ENCODE results near the gene USP3.

DNA sequence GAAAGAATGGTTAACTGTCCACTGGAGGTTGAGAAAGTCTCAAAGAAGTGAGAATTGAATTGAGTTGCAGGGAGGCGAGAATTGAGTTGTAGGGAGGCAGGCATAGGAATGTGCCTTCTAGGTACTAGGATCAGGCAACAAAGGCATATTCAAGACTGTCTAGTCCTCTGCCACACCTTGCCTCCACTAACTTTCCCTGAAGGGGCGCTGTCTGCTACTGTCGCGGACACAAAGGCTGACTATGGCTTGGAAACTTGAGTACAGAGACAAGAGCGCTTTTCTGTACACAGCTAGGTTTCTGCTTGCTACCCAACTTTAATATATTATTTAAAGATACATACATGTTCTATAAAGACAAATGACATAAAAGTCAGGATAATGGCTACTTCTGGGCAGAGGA is 82.4 kb downstream of the USP3 start:
- TF ChIP-seq EZH2 (IDR thresholded peaks at IDR 0.05; ENCODE audit: borderline replicate concordance, insufficient read depth, low read depth, low read length, poor library complexity, severe bottlenecking) = no peak
- TF ChIP-seq, protein P1, sequence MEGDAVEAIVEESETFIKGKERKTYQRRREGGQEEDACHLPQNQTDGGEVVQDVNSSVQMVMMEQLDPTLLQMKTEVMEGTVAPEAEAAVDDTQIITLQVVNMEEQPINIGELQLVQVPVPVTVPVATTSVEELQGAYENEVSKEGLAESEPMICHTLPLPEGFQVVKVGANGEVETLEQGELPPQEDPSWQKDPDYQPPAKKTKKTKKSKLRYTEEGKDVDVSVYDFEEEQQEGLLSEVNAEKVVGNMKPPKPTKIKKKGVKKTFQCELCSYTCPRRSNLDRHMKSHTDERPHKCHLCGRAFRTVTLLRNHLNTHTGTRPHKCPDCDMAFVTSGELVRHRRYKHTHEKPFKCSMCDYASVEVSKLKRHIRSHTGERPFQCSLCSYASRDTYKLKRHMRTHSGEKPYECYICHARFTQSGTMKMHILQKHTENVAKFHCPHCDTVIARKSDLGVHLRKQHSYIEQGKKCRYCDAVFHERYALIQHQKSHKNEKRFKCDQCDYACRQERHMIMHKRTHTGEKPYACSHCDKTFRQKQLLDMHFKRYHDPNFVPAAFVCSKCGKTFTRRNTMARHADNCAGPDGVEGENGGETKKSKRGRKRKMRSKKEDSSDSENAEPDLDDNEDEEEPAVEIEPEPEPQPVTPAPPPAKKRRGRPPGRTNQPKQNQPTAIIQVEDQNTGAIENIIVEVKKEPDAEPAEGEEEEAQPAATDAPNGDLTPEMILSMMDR (IDR thresholded peaks at IDR 0.05) = no peak

Measured in B cell (primary cell).